Activated CD8-positive, alpha-beta memory T cell treated with anti-CD3 and anti-CD28 coated beads, Interleukin-2, amount 50 U/mL, for 48 hours (primary cell): Measurements from ENCODE around the gene TULP1.

ENCODE experiments used
- DNase-seq: peaks from one replicate; pipeline ENCODE4 v3.0.0-alpha.2; 2020

TULP1 gene

GRCh38 chr6:35481226-35481625 lies 31.5 kb downstream of the TULP1 start:
- no peak for DNase-seq

- no peak for DNase-seq
These were observed 32.5 kb downstream of the TULP1 start for GRCh38 chr6:35480176-35480575.

- DNase-seq, result no peak
These were observed 34.4 kb downstream of the TULP1 start for GRCh38 chr6:35478259-35478658.

- DNase-seq, result no peak
These were observed 35.0 kb downstream of the TULP1 start for GRCh38 chr6:35477551-35478179.

- no peak for DNase-seq
These were observed 35.7 kb downstream of the TULP1 start for GRCh38 chr6:35477028-35477427.

GRCh38 chr6:35476004-35476403 lies 36.7 kb downstream of the TULP1 start:
- no peak for DNase-seq

GRCh38 chr6:35475573-35475972 lies 37.1 kb downstream of the TULP1 start:
- DNase-seq, result no peak

GRCh38 chr6:35474942-35475570 lies 37.6 kb downstream of the TULP1 start:
- peak; percentile 68 for DNase-seq

GRCh38 chr6:35474131-35474941 lies 38.4 kb downstream of the TULP1 start:
- peak; percentile 77 for DNase-seq

GRCh38 chr6:35473850-35474130 lies 38.9 kb downstream of the TULP1 start:
- peak; percentile 77 for DNase-seq

- peak; percentile 78 for DNase-seq
These were observed 39.4 kb downstream of the TULP1 start for GRCh38 chr6:35473075-35473849.

GRCh38 chr6:35471836-35472345 lies 40.8 kb downstream of the TULP1 start:
- no peak for DNase-seq

- DNase-seq, result no peak
These were observed 42.0 kb downstream of the TULP1 start for GRCh38 chr6:35470663-35471120.

GRCh38 chr6:35469751-35470662 lies 42.7 kb downstream of the TULP1 start:
- peak; percentile 73 for DNase-seq

GRCh38 chr6:35468980-35469750 lies 43.5 kb downstream of the TULP1 start:
- no peak for DNase-seq

GRCh38 chr6:35468181-35468979 lies 44.3 kb downstream of the TULP1 start, which contains the start of gene RPL10A:
RPL10A (plus strand) TSS chr6:35468401; CDS start chr6:35468435, 34 bp downstream.
- DNase-seq, result peak; percentile 98

- no peak for DNase-seq
These were observed 47.0 kb downstream of the TULP1 start for GRCh38 chr6:35465646-35466045.

GRCh38 chr6:35463292-35463691 lies 49.4 kb downstream of the TULP1 start:
- DNase-seq, result no peak

GRCh38 chr6:35461270-35461669 lies 51.4 kb downstream of the TULP1 start:
- no peak for DNase-seq

- no peak for DNase-seq
These were observed 54.8 kb downstream of the TULP1 start for GRCh38 chr6:35457907-35458306.
